HS-27A (cell line): ENCODE data around the gene HOMER3.
A peak's percentile ranks its signal among the peaks of the same experiment; 100 is the strongest.

Source experiments
- DNase-seq: peaks from one replicate; pipeline ENCODE4 v3.0.0-alpha.2; 2012; ENCODE audit warnings: low read depth, missing footprints

The HOMER3 gene

DNA sequence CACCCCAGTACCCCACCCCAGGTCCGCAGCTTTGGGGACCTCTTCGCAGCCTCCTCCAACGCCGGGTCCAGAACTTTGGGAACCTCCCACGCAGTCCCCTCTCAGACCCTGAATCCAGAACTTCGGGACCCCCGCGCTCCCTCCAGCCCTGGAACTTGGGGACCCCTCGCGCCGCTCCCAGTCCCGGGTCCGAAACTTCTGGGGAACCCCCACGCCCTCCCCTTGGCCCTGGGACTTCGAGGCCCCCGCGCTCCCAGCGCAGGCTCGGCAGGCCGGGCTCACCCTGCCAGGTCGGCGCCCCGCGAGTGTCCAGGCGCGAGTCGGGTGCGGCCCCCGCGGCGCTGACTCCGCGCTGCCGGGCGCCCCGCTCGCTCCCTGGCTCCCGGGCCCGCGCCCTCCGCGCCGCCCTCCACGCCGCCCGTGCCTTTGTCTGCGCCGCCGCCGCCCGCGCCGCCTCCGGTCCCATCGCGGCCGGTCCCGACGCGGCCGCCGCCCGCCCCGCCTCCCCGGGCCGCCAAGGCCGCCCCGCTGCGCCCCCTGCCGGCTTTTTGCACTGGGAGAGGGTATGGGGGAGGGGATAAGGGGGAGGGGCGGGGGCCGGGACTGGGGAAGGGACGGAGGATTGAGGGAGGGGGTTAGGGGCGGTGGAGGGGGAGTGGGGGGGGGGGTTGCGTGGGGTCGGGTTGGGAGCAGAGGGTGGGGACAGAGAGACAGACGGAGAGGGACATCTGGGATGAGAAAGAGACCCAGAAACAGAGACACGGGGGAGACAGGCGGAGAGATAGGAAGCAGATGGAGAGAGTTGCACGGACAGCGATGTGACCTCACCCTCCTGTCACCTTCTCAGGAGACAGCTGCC is at the start of gene HOMER3:
HOMER3 (minus strand) TSS at position 449 of the 859 bp plus-strand sequence. CDS start 2,235 bp downstream, outside the sequence.
- DNase-seq: peak; percentile 1

DNA sequence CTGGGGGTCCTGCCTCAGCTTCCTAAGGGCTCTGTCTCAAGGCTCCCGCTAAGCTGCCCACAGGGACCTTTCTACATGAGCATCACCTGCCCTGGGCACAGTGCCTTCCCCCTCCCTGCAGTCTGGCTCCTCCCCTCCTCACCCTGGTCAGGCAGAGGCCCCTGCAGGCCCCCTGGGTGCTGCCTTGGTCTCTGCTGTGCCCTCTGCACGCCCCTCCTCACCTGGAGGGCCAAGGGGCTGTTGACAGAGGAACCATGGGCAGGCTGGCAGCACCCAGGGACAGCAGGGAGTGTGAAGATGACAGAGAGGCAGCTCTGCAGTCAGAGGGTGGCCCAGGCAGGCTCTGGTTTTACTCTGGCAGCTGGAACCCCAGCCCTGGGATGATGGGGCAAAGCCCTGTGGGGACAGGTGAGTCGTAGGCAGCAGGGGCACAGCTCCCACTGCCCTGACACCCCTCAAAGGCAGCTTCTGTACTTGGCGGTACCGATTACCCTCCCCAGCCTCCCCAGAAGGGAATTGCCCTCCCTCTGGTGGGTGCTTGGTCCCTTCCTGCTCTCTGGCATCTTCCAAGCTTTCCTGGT is 49.2 kb upstream of the HOMER3 start:
- no peak for DNase-seq

DNA sequence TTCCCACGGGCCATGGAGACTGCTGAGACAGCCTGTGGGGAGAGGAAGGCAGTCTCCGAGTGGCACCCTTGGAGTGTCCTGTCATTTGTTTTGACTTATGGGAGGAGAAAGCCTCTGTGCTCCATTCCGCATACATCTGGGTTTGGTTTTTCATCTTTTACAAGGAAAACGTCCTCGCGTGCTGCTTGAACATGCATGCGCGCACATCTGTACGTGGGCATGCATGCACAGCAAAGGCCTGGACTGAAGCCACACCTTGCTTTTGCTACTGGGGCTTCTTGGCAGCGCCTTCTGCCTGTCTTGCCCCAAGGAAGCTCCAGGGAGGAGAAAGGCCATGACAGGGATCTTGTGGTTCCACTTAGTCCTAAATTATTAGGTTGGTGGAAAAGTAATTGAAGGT is 48.3 kb upstream of the HOMER3 start:
- DNase-seq: no peak

DNA sequence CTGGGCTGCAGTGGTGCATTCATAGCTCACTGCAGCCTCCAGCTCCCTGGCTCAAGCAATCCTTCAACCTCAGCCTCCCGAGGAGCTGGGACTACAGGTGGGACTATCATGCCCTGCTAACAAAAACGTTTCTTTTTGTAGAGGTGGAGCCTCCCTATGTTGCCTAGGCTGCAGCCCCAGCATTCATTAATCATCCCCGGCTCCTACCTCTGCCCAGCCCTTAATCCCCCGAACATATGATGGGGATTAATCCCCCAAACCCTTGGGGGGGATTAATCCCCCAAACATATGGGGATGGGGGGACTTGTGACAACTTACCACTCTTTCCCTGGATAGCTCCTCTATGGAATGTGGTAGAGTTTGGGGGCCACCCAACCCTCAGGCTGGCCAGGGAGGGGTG is 46.4 kb upstream of the HOMER3 start:
- no peak for DNase-seq

DNA sequence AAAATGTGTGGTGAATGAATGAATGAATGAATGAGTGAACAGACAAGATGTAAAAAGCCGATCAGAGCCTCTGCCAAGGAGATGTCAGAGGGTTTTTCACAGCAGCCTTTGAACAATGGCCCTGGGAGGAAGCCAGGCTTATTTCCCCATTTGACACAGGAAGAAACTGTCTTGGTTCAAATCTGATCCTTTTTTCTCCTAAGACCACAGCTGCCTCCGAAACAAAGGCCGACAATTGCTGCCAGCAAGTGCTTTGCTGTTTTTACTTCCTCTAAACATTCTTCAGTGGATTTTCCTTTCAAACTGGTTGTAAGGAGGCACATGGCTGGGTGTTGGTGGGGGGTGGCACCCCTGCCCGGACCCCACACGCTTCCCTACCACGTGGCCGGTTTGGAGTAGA is 44.2 kb upstream of the HOMER3 start:
- no peak for DNase-seq

DNA sequence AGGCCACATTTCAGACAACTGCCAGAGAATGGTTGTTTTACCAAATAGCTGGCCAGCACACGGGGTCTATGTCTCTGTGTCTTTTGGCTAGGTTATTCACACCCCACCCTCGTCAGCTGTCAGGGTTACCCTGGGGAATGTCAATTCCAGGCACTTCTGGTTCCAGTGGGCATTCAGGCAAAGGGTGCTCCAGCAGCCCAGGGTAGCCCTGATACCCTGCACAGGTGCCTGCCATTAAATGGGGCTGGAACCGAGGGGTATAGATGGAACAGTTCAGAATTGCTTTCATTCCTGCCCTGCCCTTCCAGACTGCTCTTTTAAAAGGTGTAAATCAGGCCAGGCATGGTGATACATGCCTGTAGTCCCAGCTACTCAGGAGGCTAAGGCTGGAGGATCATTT is 43.2 kb upstream of the HOMER3 start:
- no peak for DNase-seq

DNA sequence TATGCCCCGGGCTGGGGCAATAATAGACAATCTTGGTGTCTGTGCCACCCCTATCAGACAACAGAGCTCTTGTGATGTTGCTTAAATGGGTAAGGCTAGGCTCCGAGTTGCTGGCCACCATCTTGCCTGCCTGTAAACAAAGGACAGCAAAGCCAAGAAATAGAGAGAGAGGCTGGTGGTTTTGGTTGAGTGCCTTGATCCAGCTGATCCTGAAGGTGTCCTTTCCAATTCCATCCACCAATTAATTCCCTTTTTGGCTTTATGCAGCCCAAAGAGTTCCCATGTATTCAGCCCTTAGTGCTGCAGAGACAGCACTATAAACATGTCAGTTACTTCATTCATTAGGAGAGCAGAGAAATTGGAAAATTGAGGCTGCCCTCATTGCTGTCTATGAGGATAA is 41.7 kb upstream of the HOMER3 start:
- DNase-seq: no peak

DNA sequence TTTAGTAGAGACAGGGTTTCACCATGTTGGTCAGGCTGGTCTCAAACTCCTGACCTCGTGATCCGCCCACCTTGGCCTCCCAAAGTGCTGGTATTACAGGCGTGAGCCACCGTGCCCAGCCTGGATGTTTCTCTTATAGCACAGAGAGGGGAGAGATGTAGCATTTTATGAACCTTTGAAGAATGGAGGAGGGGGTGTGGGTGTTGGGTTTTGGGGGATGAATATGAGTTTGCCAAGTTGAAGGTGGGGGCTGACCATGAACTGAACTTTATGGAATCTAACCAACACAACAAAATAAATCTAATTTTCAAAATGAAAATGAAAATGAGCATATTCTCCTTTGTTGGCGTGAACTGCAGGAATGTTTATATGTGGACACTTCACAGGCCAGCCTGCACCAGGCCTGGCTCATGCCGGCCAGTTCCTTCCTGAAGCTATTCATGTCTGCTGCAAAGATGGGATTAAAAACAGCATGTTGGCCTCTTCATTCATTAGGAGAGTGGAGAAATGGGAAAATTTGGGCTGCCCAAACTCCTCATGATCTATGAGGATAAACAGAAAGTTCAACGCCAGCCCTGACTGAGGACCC is 39.5 kb upstream of the HOMER3 start:
- no peak for DNase-seq

DNA sequence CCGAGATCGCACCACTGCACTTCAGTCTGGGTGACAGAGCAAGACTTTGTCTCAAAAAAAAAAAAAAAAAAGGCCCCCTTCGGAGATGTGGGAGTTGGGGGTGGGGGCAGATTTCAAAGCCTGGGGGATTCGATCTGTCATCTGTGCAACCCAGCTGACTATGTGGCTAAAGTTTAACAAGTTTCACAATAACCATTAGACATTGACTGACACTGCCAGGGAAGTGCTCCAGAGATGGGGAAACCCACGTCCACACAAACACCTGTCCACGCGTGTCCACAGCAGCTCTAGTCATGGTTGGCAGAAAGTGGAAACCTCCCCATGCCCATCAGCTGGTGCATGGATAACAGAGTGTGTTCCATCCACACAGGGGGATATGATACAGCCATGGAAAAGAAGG is 37.6 kb upstream of the HOMER3 start:
- DNase-seq: no peak

DNA sequence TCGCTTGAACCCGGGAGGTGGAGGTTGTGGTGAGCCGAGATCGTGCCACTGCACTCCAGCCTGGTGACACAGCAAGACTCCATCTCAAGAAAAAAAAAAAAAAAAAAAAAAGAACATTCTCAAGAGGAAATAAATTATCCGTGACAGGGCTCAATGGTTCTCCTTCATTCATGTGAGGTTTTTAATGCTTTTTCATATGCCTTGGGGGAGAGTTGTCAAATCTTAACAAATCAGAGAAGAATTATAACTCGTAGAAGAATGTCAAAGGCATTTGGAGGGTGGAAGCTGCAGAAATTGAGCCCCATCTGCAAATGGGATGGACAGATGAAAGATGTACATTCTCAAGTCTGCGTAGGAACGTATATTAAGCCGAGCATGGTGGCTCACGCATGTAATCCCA is 34.9 kb upstream of the HOMER3 start:
- DNase-seq: no peak

DNA sequence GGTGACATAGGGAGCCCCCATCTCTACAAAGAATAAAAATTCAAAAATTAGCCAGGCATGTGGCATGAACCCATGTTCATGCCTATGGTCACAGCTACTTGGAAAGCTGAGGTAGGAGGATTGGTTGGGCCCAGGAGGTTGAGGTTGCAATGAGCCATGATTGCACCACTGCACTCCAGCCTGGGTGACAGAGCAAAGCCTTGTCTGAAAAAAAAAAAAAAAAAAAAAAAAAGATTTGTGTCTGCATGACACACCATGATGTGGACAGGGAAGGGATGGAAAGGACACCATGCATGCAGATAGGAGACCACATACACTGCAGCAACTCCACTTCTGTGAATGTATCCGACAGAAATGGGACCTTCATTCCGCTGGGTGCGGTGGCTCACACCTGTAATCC is 34.0 kb upstream of the HOMER3 start:
- DNase-seq: no peak

DNA sequence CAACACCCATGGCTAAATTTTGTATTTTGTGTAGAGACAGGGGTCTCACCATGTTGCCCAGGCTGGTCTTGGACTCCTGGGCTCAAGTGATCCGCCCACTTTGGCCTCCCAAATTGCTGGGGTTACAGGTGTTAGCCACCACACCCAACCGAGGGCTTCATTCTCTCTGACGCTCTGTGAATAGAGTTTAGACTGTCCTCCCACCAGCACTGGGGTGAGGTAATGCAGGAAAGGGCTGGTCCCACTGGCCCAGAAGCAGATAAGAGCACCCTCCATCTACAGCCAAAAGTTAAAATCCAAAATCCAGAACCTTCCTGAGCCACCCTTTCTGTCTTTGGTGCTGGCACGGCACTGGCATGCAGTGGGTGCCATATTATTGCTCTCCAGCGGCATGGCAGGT is 31.8 kb upstream of the HOMER3 start:
- DNase-seq: no peak

DNA sequence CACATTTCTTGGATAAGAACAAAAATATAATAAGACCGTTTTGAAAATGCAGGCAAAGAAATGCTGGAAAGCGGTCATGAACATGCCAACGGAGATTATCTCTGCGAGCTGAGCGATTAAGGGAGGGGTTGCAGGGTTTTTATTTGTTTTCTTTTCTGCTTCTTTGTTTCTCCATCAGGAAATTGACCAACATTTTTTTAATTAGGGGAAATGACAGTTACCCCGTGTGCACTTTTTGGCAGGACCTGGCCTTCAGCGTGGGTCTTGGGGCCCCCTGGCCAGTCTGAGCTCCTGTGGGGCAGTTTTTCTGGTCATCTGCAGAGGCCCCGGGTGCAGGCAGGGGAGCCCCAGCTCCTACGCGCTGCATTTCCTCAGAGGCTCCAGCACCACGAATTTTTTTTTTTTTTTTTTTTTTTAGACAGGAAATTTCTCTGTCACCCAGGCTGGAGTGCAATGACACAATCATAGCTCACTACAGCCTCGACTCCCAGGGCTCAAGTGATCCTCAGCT is 31.3 kb upstream of the HOMER3 start:
- DNase-seq: no peak

DNA sequence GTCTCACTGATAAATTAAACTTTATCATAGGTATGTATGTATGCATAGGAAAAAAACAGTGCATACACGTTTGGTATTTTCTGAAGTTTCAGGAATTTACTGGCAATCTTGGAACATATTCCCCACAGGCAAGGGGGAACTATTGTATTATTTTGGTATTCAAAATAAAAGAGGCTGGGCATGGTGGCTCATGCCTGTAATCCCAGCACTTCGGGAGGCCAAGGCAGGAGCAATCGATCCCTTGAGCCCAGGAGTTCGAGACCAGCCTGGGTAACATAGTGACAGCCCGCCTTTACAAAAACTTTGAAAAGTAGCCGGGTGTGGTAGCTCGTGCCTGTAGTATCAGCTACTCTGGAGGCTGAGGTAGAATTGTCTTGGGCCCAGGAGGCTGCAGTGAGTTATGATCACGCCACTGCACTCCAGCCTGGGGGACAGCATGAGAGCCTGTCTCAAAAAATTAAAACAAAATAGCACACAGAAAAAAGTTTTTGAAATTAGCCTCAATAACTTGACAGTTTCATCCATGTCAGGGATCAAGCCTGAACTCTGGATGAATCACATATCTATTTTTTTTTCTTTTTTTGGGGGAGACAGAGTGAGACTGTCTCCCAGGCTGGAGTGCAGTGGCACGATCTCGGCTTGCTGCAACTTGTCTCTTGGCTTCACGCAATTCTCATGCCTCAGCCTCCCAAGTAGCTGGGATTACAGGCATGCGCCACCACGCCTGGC is 29.1 kb upstream of the HOMER3 start:
- no peak for DNase-seq

DNA sequence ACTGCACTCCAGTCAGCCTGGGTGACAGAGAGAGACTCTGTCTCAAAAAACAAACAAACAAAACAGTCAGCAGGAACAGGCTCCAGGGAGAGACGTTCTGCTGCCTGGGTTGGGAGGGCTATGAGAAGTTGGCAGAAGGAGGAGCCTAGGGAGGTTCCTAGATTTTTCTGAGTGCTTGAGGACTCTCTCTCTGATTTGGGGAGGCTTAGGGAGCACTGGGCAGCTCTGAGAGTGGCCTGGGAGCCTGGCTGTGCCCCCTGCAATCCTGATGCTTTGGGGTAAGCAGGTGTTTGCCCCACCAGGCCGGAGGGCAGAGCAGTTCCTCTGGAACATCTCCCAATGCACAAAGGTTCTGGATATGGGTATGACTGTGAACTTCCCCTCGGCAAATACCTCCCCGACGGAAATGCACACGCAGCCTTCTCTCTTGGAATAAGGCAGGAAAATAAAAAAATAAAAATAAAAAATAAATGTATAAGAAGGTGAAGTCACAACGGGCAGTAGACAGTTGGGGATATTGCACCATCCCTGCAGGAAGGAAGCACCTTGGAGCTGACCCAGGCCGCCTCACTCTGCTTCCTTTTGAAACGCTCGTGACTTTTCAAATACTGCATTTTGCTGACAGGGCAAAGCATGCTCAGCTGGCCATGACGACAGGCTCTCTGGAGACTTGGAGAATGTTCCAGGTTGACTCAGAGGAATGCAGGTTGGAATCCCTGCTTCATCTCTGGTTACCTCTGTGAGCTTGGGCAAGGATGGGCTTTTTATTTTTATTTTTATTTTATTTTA is 26.5 kb upstream of the HOMER3 start:
- no peak for DNase-seq

DNA sequence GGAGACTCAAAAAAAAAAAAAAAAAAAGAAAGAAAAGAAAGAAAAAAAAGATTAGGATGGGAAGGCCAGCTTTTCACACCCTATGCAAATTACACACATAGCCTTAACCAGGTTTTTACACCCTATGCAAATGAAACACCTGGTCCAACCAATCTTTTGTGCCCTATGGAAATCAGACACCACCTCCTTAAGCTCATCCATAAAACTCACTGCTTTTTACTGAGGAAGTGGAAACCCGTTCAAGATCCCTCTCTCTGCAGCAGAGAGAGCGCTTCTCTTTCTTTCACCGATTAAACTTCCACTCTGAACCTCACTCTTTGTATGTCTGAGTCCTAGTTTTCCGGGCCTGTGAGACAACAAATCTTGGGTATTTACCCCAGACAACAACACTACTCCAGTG is 25.3 kb upstream of the HOMER3 start:
- no peak for DNase-seq

DNA sequence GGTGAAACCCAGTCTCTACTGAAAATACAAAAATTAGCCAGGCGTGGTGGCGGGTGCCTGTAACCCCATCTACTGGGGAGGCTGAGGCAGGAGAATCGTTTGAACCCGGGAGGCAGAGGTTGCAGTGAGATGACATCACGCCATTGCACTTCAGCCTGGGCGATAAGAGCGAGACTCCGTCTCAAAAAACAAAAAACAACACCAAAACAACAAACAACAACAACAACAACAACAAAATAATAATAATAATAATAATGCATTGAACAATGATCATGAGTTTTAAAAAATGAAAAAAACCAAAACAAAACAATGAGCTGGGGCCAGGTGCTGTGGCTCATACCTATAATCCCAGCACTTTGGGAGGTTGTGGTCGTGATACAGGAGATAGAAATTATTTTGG is 23.1 kb upstream of the HOMER3 start:
- DNase-seq: no peak

DNA sequence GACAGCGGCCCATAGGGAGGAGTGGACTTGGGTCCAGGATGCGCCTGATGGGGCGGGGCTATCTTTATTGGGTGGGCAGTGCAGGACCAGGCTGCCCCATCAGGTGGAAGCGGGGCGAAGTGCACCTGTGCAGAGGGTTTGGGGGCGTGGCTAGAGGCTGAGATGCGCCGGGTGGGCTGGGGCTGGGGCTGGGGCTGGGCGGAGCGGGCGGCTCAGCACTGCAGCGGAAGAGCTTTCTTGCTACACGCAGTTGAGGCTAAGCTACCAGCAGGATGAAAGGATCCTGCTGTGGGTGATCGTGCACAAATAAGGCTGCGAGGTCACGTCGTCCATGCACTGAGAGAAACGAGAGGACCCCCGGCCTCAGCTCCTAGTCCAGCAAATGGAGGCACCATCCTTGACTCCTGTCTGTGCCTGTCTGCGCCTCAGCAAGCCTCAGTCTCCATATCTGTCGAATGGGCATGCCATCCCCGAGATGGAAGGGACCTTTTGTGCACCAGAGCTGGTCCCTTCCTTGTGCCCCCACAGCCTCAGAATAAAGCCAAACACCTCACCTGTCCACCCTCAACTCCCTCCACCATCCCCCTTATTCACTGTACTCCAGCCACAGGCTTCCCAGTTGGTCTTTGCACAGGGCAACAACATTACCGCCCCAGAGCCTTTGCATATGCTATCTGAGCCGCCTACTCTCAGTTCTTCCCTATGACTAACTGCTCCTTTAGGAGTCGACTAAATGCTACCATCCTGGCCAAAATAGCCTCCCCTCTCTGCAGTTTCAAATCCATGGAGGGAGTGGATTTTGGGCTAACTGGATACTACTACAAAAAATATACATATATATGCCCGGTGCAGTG is 21.0 kb upstream of the HOMER3 start:
- DNase-seq: no peak

DNA sequence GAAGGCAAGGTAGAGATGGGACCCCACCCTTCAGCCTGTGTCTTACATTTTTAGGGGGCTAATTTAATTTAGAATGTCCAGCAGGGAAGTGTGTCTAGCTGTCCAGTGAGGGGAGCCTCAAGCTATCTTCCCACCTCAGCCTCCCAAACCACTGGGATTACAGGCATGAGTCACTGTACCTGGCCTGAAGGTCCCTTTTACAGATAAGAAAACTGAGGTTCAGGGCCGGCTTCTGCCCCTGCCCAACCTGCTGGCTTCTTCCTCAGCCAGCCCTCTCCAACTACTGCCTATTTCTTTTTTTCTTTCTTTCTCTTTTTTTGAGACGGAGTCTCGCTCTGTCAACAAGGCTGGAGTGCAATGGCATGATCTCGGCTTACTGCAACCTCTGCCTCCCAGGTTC is 19.4 kb upstream of the HOMER3 start:
- DNase-seq: no peak

DNA sequence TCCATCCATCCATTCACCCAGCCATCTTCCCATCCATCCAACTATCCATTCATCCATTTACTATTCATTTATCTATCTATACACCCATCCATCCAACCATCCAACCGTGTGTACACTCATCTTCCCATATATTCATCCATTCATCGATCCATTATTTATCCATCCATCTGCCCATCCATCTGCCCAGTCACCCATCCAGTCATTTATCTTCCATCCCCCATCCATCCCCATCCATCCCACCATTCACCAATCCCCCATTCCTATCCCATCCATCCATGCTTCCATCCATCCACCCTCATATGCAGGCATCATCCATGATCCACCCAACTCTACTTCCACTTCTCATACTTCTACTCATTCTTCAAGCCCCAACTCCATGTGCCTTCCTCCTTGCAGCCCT is 14.0 kb upstream of the HOMER3 start:
- no peak for DNase-seq

DNA sequence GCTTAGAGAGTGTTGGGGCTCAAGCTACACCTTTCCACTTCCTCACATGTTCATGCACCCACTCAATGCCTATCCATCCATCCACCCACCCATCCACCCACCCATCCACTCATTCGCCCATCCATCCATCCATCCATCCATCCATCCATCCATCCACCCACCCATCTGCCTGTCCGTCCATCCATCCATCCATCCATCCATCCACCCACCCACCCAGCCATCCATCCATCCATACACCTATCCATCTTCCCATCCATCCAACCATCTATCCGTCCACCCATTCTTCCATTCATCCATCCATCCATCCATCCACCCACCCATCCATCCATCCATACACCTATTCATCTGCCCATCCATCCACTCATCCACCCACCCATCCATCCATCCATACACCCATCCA is 13.1 kb upstream of the HOMER3 start:
- DNase-seq: no peak
